GM19043 (cell line): ENCODE results near the gene ENPP6.

Experiments used
- ATAC-seq: cut with Tn5 transposase; IDR thresholded peaks from one replicate; pipeline ENCODE4 v1.9.1; 2021; ENCODE audit warnings: low read depth; ENCODE audit not compliant: unreplicated experiment

The ENPP6 gene

DNA sequence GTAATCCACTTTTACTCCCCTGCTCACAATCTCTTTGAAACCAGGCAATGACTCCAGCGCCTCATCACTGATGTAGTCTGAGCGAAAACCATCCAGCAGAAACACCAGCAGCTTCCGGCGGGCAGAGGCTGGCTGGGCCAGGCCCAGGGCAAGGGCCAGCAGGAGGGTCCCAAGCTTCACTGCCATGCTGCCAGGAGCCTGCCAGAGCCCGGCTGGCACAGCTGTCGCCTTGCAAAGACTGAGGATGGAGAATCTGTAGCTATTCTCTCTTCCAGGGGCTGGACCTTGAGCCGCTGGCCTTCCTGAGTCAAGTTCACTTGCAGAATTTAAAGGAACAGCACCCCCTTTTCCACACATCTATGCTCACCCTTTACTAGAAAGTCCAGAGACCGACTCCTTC is at the start of gene ENPP6:
Gene ENPP6, minus strand, starts transcription at position 240 of the 400 bp plus-strand sequence. Its CDS starts 54 bp downstream, at position 186.
- ATAC-seq: no peak

DNA sequence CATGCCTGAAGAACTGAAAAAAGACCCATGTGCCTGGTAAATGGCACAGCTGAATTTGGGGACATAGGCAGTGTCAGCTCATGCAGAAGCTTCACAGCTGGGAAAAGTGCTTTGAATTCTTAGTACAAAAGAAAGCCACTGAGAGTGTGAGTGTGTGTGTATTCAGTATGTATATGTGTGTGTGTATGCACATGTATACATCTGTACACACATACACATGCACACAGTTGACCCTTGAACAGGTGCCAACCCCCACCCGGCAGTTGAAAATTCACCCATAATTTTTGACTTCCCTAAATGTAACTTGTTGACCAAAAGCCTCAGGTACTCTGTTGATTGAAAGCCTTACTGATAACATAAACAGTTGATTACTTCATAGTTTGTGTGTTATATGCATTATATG is 49.5 kb upstream of the ENPP6 start:
- ATAC-seq: no peak

DNA sequence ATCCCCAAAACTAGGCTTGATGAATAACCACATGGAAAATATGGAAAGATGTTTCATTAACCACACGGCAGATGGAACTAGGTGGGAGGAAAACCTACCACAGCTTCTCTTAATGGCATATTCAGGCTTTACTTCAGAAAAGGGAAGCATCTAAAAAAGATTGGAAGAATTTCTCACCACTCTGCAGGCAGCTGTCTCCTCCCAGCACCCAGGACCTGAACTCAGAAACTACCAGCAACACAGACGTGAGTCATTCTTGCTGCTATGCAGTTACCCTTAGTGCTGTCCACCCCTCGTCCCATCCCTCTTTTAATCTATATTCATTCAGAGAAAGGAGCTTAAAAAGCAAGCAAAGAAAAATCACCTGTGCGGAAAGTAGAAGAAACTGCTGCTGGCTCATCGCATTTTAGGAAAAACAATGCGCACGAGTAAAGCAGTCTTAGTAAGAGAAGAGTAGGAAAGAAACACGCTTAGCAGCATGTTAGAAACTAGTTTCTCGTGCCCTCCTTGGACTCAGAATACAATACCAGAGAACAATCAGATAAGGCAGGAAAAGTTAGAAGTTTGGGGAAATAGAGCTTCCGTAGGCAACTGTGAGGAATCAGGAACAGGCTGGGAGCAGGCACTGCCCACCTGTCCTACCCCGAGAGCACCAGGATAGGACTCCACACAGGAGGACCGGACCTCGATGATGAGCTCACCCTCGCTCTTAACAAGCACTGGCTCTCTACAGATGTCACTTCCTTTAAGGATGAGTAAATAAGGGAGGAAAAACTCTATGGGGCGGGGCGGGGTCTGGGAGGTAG is 48.1 kb upstream of the ENPP6 start:
- no peak for ATAC-seq

DNA sequence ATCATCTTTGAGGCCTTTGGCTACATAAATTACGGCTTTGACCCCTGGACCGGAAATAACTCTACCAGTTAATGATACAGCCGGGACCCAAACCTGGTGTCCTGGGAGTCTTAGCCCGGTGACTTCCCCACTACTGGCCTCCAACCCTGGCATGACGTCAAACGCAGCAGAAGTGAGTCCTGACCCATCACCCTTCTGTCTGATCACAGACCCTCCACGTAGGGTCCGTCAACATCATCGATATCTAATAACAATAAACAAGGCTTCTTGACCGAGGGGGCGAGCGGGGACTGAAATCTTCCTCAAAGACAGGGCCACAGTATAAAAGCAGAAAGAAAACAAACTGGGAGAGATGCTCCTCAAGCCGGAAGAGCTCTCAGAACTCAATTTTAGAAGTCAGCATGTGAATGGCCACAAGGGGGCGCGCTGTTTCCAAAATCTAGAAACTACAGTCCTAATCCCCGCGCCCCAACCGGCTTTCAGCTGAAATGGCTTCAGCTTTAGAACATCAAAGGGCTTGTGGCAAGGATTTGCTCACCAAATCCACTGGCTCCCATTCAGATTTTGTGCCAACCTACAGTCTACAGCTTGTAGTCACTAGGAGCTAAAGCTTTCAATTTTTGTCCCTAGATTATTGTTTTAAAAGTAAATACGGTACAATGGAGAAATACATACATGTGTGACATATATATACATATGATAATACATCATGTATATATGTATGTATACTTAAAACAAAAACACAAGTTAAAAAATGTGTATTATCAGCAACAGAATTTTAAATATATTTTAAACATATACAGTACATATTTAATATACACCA is 46.4 kb upstream of the ENPP6 start:
- no peak for ATAC-seq

DNA sequence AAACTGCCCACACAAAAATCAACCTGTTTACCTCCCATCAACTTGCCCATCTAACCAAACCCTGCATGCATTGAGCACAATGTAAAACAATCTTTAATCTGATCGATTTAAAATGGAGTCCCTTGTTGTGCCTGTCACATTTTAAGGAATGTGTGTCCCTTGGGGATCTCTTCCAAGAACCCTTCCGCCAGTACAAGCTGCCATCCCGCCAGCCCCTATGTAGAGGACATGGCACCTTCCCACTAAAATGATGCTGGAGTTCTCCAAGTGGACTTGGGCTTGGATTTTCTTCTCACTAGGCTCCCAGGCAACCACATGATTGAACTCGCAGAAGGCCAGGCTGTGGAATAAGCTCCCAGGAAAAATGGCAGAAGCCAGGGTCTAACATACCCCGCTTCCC is 45.8 kb upstream of the ENPP6 start:
- ATAC-seq: no peak

DNA sequence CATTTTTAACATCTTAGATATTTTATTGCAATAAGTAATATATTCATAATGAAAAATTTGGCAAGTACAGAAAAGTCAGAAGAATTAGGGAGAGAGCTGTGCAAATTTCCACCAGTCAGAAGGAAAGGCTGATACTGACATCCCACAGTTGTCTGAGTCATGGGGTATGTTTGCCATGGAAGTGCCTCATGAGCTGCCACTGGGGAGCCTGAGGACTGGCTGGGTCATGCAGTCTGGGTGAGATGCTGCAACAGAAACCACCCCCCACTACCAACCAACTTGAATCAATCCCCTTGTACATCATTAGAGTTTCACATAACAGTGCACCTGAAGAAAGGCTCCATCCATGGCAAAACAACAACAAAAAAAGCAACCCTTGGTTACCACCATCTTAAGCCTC is 45.2 kb upstream of the ENPP6 start:
- no peak for ATAC-seq

- ATAC-seq: no peak
Observed at GRCh38 chr4:184261246-184261645, 43.6 kb upstream of the ENPP6 start.

DNA sequence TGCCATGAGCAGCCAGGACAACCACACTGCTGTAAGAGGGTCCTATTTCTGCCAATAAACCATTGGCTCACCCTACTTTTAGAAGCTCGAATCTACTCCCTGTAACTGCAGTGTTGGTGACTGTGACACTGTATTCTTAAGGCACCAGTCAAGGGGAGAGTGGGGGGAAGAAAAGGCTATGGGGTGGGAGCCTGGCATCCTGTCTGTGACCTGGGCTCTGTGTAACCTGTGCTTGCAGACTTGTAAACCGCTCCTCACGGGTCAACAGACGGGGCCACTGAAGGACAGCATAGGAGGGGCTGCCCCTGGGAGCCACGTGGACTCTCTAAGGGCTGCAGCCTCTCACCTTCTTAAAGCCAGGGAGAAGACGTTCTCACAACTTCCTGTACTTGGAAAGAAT is 42.2 kb upstream of the ENPP6 start:
- ATAC-seq: no peak

GRCh38 chr4:184259081-184259480 is 41.4 kb upstream of the ENPP6 start:
- ATAC-seq: no peak

DNA sequence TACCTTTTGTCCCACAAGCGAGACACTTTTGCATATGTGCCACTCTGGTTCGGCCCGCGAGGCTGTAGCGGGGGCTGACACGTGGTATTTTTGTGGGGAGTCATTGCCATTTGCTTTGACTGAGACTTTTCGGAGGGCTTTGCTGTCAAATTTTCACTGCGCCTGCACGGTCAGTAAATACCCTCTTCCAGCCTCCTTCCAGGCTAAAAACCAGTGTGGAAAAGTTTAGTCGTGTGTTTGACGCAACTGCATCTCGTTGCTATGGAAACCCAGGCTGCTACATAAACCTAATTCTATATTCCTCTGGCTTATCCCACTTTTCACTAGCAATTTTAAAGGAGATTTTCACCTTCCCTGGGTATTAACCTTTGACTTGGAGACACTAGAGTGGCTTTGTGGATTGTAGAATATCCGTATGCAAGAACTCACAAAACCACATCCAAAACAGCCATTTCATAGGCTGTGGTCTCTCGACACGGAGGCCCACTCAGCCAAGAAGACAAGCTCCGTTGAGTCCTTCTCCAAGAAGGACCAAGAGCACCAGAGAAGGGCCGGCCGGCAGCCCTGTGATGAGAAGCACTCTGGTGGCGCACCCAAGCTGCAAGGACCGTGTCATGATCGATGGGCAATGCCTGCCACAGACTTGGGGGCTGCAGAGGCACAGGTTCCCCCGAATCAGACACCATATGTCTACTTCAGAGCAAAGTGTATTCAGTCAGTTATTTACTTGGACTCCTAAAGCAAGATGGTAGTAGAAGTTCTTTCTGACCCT is 38.4 kb upstream of the ENPP6 start:
- ATAC-seq: no peak

DNA sequence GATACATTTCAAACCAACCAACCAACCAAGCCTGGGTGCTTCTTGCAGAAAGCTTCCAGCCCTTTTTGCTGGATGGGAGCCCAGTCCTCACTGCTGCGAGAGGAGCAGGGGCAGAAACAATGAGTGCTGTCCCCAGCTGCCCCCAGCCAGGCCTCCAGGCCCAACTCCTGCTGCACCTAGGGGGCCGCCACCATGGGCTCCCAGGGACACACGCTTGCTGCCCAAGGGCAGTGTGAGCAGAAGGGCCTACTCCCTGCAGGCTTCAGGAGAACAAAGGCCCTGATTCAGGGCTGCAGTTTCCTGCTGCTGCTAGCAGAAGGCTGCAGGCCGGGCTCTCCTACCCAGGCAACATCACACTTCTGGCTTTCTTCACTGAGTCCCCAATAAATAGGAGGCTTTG is 37.7 kb upstream of the ENPP6 start:
- ATAC-seq: no peak

DNA sequence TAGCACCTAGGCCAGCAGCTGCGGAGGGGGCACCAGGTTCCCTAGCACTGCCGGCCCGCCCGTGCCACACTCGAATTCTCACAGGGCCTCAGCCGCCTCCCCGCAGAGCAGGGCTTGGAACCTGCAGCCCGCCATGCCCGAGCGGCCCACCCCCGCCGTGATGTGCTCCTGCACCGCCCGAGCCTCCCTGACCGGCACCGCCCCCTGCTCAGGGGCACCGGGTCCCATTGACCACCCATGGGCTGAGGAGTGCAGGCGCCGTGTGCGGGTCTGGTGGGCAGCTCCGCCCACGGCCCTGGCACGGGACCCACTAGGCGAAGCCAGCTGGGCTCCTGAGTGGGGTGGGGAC is 35.4 kb upstream of the ENPP6 start:
- ATAC-seq: no peak

- ATAC-seq: no peak
Observed at GRCh38 chr4:184252136-184253071, 34.7 kb upstream of the ENPP6 start.

DNA sequence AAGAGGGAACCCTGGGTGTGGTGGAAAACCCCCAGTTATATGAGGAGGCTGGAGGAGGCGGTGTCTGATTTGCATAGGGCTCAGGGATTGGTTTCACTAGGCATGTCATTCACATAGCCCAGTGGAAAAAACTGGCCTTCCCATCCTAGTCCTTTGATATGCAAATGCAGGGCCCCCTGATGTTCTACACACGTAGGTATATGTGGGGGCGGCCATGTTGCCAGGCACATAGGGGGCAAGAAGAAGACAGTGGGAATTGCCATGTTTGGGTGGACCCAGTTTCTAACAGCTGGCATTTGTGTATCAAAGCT is 34.0 kb upstream of the ENPP6 start:
- ATAC-seq: no peak

DNA sequence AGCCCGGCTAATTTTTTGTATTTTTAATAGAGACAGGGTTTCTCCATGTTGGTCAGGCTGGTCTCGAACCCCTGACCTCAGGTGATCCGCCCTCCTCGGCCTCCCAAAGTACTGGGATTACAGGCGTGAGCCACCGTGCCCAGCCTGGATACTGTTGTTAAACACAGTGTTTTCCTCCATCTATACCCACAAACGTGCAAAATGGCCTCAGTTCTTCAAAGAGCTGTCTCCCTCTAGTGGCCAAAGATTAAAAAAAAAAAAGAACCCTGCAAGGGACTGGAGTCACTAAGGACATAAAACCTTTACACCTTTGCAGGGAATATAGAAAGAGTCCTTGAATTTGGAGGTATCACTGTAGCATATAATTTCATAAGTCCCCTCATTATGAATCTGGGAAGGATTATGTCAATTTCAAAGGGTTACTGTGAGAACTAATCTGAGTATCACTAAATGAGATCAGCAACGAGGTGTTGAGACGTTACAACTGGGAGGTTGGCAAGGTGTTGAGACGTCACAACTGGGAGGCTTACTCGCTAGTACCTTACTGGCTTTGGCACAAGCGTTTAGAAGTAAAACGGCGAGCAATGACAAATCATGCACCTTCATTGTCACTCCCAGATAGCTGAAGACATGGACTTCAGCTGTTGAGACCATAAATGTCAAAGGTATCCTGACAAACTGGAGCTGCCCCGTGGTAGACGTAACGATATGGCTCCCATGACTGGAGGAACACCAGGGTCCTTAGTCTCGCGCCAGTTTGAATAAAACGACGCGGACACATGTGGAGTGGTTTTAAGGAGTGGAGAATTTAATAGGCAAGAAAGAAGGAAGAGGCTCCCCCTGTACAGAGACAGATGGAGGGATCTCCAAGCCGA is 33.4 kb upstream of the ENPP6 start:
- peak; percentile 67 for ATAC-seq

DNA sequence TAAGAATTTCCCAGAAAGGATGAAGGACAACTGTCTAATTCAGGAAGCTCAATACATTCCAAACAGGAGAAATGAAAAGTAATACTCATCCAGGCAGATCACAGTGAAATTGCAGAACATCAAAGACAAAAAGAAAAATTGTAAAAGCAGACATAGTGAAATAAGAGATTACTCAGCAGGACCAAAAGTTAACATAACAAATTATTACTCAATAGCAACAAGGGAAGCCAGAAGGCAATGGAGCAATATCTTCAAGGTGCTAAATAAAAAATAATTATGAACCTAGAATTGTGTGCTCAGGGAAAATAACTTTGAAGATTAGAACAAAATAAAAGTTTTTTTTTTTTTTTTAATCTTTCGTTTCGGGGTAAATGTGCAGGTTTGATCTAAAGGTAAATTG is 30.5 kb upstream of the ENPP6 start:
- ATAC-seq: no peak

DNA sequence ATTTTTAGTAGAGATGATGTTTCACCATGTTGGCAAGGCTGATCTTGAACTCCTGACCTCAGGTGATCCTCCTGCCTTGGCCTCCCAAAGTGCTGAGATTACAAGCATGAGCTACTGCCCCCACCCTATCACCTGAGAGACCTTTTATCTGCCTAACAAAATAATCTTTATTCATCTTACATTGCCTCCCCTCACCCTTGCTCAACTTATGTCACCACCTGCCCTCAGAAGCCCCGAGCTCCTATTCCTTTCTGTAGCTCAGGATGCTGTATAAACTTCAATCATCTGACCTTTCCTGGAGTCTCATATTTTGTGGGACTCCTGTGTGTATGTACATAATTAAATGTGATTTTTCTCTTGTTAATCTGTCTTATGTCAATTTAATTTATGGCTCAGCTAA is 29.7 kb upstream of the ENPP6 start:
- no peak for ATAC-seq

DNA sequence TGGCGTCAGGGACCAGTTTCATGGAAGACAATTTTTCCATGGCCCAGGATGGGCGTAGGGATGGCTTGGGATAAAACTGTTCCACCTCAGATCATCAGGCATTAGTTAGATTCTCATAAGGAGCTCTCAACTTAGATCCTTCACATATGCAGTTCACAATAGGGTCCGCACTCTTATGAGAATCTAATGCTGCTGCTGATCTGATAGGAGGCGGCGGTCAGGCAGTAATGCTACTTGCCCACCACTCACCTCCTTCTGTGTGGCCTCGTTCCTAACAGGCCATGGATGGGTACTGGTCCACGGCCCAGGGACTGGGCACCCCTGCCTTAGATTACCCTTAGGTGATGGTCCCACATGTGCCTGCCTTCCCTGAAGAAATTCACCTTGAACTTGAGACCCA is 28.8 kb upstream of the ENPP6 start:
- no peak for ATAC-seq

DNA sequence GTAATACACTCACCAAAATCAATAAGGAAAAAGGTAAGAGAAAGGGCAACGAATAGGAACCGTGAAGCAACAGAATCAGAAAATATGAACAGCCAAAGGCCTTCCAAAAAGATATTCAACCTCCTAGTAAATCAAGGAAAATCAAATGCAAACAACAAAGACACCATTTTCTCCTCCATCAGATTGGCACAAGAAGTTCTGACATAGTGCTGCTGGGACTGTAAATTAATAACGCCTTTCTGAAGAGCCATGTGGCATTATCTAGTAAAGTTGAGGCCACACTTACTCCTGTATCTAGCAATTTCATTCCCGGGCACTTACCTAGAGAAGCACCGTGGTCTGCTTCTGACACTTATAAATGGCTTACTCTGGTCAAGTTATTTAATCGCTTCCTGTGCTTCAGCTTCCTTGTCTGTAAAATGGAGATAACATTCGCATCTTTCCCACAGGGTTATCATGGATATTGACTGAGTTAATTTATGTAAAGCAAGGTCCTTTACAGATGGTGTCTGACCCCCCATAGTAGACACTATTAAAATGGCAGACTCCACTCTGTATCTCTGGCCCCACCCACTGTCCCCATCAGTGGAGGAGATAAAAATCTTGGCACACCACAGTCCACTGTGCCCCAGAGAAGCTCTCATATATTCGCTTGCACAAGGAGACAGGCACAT is 20.5 kb upstream of the ENPP6 start:
- ATAC-seq: no peak
